PC-3 (cell line): ENCODE results near the gene FOXO3B. TPM values are rescaled to one million over a fixed set of nuclear protein-coding genes. Genes with fewer than 3 reads are reported as not detected.
"Not testable (repeated sequence)": the region's sequence is repeated elsewhere in the genome, so short reads cannot be mapped to it uniquely, and the experiment has no call there.

Experiments
- ATAC-seq: fragments of 200-7000 bp; cut with Tn5 transposase; 2 replicates; pipeline ENCODE4 v1.9.1; 2020; ENCODE audit warnings: mild to moderate bottlenecking, moderate library complexity
- Bru-seq: library from RNA; stranded (reverse); fragments of 400-500 nt; gene quantifications from one replicate; lab custom pipeline; 2021; lab: Mats Ljungman, UMichigan
- BruChase-seq, 2 experiments: library from RNA; stranded (reverse); fragments of 400-500 nt; gene quantifications; one replicate each; lab custom pipeline; 2021; lab: Mats Ljungman, UMichigan
- BruUV-seq: library from RNA; stranded (reverse); fragments of 400-500 nt; replicated peaks from 2 replicates; lab custom pipeline; 2021; lab: Mats Ljungman, UMichigan
- CTCF ChIA-PET: fragments of 300-600 bp; sonication (Branson Sonifier 250); formaldehyde crosslinking; loops from one replicate; lab custom pipeline; 2022; ENCODE audit warnings: antibody characterized with exemption; lab: Charles Lee
- POLR2A ChIA-PET: fragments of 300-600 bp; sonication (Branson Sonifier 250); formaldehyde crosslinking; loops from one replicate; lab custom pipeline; 2022; ENCODE audit warnings: antibody characterized with exemption; ENCODE audit not compliant: unreplicated experiment; lab: Charles Lee
- DNase-seq: peaks from one replicate; pipeline ENCODE4 v3.0.0-alpha.2; 2015
- H2AFZ ChIP-seq: fragments of 300-600 bp; sonication (generic); 2 replicates; pipeline ENCODE4 v1.6.0; 2016; ENCODE audit warnings: antibody characterized with exemption, low read length
- H3F3A ChIP-seq: fragments of 300-600 bp; sonication (generic); one replicate; pipeline ENCODE4 v1.6.0; 2017; ENCODE audit warnings: antibody characterized with exemption, low read length, control low read depth, mild to moderate bottlenecking; ENCODE audit not compliant: unreplicated experiment
- H3K27ac ChIP-seq: fragments of 300-600 bp; sonication (generic); 2 replicates; pipeline ENCODE4 v1.5.1; 2016; ENCODE audit warnings: mild to moderate bottlenecking, low read length
- H3K27me3 ChIP-seq: fragments of 300-600 bp; sonication (generic); 2 replicates; pipeline ENCODE4 v1.6.1; 2016; ENCODE audit warnings: low read length, mixed read lengths
- H3K36me3 ChIP-seq: fragments of 300-600 bp; sonication (generic); 2 replicates; pipeline ENCODE4 v1.6.1; 2016; ENCODE audit warnings: low read depth, mixed run types, low read length, mixed read lengths
- H3K4me1 ChIP-seq: fragments of 300-600 bp; sonication (generic); 2 replicates; pipeline ENCODE4 v1.5.1; 2016; ENCODE audit warnings: low read length; ENCODE audit not compliant: insufficient read depth
- H3K4me2 ChIP-seq: fragments of 300-600 bp; sonication (generic); 2 replicates; pipeline ENCODE4 v1.6.0; 2016; ENCODE audit warnings: low read length
- H3K4me3 ChIP-seq: fragments of 300-600 bp; sonication (generic); 2 replicates; pipeline ENCODE4 v1.5.1; 2016; ENCODE audit warnings: mild to moderate bottlenecking, low read length, mixed read lengths
- H3K79me2 ChIP-seq: fragments of 300-600 bp; sonication (generic); 2 replicates; pipeline ENCODE4 v1.6.1; 2017; ENCODE audit warnings: low read length, mixed read lengths
- H3K9ac ChIP-seq: fragments of 300-600 bp; sonication (generic); 2 replicates; pipeline ENCODE4 v1.6.0; 2016; ENCODE audit warnings: mild to moderate bottlenecking, low read length
- H3K9me2 ChIP-seq: fragments of 300-600 bp; sonication (generic); replicated peaks from 2 replicates; pipeline ENCODE4 v1.6.1; 2016; ENCODE audit warnings: mixed run types, low read length, mixed read lengths
- H3K9me3 ChIP-seq: fragments of 300-600 bp; sonication (generic); 2 replicates; pipeline ENCODE4 v1.6.1; 2016; ENCODE audit warnings: low read length, mixed read lengths
- H4K20me1 ChIP-seq: fragments of 300-600 bp; sonication (generic); 2 replicates; pipeline ENCODE4 v1.6.1; 2016; ENCODE audit warnings: low read length, mixed read lengths
- intact Hi-C: fragments of 100-400 bp; cut with micrococcal nuclease; formaldehyde crosslinking; loops from 2 replicates; pipeline ENCODE4 v1.9.0; 2023
- long read RNA-seq: library from polyadenylated mRNA; unstranded; transcript quantifications from one replicate; pipeline ENCODE4 v2.0.0, GENCODE V29; 2021; ENCODE audit not compliant: unreplicated experiment
- total RNA-seq: library from RNA; depleted of rRNA; stranded (reverse); fragments of >200 nt; gene quantifications from 2 replicates; pipeline ENCODE4 v1.2.3, GENCODE V29; 2014; rRNA removed

Gene FOXO3B
- total RNA-seq (3.5 and 4.4 TPM in 2 replicates), Bru-seq, nascent RNA (percentile 42 among the genes with signal in this experiment), BruChase-seq, experiment 1, labeled RNA remaining after a 6-hour chase (percentile 59 among the genes with signal in this experiment), BruChase-seq, experiment 2, labeled RNA remaining after a 2-hour chase (percentile 57 among the genes with signal in this experiment)
- long read RNA-seq, partial matches to known transcripts = 0 of 2 reads
- long read RNA-seq, other reads (novel, unspliced or antisense) = 0 of 2 reads

DNA sequence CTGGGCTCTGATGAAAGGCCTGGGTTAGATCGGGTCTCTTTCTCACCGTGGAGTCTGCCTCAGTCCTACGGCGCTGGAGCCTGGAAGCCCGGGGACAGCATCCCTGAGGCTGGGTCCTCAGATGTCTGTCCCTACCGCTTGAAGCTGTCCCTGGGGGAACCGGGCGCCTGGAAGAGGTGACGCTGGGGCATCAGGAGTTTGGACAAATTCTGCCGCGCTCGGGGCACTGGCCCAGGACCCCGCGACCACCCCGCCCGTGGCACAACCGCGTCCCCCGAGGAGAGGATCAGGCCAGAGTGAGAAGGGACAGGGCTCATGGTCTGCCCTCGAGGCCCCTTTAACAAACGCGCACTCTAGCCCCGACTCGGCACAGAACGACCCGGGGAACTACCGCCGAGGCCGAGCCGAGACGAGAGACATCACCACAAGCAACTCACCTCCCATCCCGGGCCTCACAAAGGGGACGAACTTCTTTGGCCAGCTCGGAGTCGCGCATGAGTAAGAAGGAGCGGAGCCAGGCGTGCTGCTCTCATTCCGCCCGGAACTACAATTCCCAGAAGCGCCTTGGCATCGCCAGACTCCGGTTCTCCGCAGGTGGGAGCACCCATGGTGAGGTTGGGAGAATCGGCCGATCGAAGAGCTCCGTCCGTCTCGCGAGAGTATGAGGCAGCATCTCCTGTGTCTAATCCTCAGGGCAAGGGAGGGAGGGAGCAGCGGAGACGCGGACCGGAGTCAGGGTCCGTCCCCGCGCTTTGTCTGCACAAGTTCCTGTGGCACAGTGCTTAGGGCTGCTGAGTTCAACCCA is at the start of gene FOXO3B:
Gene FOXO3B (minus strand): TSS at position 548 of the 805 bp plus-strand sequence. CDS start 663 bp downstream, outside the sequence.
- H3K9me3 ChIP-seq, H4K20me1 ChIP-seq, CTCF ChIA-PET, H3F3A ChIP-seq, H3K9me2 ChIP-seq, H3K36me3 ChIP-seq, H3K27me3 ChIP-seq, intact Hi-C loops, POLR2A ChIA-PET, H3K79me2 ChIP-seq, H3K27ac ChIP-seq, H3K9ac ChIP-seq, H3K4me1 ChIP-seq: not testable (repeated sequence)
- Histone ChIP-seq H3K4me3 (peak within 1 kb of the TSS; percentile 64), H3K4me2 (peak within 1 kb of the TSS; percentile 74), H2AFZ (peak within 1 kb of the TSS; percentile 81; the same call in 1 of the 2 replicates)
- peak; percentile 78 for DNase-seq
- peak; percentile 82 for ATAC-seq
- BruUV-seq = TSS peak; percentile 76

DNA sequence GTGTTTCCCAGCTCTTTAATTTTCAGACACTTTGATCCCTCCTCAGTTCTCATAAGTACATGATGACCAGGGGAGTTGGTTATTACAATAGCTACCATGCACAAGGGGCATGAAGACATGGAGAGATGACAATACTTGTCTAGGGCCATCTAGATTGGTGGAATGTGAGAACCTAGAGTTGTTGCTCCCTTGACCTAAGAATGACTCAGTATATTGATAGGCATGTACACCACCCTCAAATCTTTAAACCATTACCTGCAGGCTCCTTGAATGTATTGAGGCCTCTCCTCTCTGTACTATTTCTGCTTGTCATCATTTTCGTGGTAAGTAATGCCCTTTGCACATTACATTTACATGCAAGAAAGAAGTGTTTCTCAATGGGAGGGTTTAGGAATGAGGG is 41.4 kb upstream of the FOXO3B start:
- CTCF ChIA-PET, H3K9me2 ChIP-seq, H2AFZ ChIP-seq, POLR2A ChIA-PET, H3K4me2 ChIP-seq, H3K9me3 ChIP-seq, BruUV-seq, H4K20me1 ChIP-seq, H3K9ac ChIP-seq, H3F3A ChIP-seq, ATAC-seq, H3K4me3 ChIP-seq, H3K27ac ChIP-seq, H3K36me3 ChIP-seq, DNase-seq, H3K79me2 ChIP-seq, H3K27me3 ChIP-seq, intact Hi-C loops: not testable (repeated sequence)
- H3K4me1 ChIP-seq = peaks cover 20% of the 10 kb centered on the region

DNA sequence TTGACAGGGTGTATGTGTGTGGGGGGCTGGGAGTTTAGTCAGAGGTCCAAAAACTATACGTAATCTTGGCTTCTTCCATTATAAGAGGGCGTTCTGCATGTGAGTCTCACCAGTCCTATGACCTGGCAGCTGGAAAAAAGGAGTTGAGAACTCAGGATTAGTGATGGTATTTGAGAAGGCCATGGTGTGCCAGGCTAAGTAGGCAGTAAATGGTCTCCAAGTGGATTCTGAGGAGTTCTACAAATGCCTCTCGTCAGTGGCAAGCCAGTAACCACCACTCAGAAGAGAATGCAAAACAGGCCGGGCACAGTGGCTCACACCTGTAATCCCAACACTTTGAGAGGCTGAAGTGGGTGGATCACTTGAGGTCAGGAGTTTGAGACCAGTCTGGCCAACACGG is 40.5 kb upstream of the FOXO3B start:
- Histone ChIP-seq H3K27ac (0 out of 2 replicates have a peak overlapping the region, but pooled peaks have one; percentile 29), H3K4me2 (peak overlapping the region; percentile 26; the same call in 1 of the 2 replicates), H3K4me1 (peaks cover 21% of the 10 kb centered on the region)
- DNase-seq, H3K4me3 ChIP-seq, H3K79me2 ChIP-seq, H3F3A ChIP-seq, H4K20me1 ChIP-seq, ATAC-seq, H3K36me3 ChIP-seq, POLR2A ChIA-PET, BruUV-seq, H2AFZ ChIP-seq, CTCF ChIA-PET, H3K27me3 ChIP-seq, H3K9me2 ChIP-seq, intact Hi-C loops, H3K9me3 ChIP-seq, H3K9ac ChIP-seq: not testable (repeated sequence)

DNA sequence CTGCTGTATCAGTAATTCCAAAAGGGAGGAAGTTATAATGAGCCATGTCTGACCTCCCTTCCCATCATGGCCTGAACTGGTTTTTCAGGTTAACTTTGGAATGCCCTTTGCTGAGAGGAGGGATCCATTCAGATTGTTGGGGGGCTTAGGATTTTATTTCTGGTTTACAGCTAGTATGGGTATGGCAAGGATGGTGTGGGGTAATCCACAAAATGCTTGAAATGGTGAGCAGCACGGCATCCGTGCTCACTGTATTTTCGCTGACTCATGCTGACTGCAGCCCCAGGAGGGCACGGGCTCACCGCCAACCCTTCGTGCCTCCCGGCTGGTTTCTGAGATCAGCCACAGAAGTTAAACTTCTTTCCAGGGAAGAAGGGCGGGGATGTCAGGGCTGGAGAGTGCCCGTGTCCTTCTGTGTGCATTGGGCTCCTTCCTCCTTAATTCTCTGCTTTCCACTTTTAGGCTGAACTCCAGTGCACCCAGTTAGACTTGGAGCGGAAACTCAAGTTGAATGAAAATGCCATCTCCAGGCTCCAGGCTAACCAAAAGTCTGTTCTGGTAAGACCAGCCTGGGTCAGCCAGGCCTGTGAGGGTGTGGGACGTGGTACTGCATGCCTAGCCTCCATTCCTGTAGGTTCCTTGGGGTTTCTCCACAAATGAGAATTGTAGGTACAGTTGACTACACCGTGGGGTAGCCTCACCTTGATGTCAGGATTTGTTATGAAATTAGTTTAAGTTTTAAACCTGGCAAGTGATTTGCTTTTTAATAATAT is 39.8 kb upstream of the FOXO3B start:
- H3K9me3 ChIP-seq, H3F3A ChIP-seq, H3K4me3 ChIP-seq, H2AFZ ChIP-seq, CTCF ChIA-PET, H3K9me2 ChIP-seq, H3K79me2 ChIP-seq, DNase-seq, intact Hi-C loops, H3K27me3 ChIP-seq, H3K9ac ChIP-seq, H3K36me3 ChIP-seq, H4K20me1 ChIP-seq, POLR2A ChIA-PET: not testable (repeated sequence)
- ATAC-seq = peak; percentile 79
- H3K27ac ChIP-seq = peak overlapping the region; percentile 66
- H3K4me1 ChIP-seq = peaks cover 21% of the 10 kb centered on the region
- BruUV-seq = TSS peak; percentile 67
- H3K4me2 ChIP-seq = peak overlapping the region; percentile 26; the same call in 1 of the 2 replicates

DNA sequence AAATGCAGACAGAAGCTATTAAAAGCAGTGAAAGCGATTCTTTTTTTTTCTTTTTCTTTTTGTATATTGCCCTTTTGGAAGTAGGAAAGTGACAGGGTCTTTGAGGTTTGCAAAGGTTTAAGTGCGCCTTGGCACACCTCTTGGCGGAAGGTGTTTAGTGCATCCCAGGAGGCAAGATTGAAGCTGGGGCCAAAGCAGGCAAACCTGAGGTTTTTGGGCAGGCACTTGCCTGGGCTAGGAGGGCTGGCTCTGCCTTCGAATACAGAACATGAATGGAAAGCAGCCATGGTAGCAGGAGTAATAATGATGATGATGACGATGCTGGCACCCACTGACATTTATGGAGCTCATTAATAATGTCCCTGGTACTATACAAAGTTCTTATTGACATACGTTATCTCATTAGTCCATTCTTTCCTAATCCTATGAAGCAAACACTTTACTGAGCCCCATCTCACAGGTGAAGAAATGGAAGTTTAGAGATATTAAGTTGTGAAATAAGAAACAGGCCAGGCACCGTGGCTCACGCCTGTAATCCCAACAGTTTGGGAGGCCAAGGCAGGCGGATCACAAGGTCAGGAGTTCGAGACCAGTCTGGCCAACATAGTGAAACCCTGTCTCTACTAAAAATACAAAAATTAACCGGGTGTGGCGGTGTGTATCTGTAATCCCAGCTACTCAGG is 37.5 kb upstream of the FOXO3B start:
- ATAC-seq, H3F3A ChIP-seq, DNase-seq, H3K27me3 ChIP-seq, BruUV-seq, H4K20me1 ChIP-seq, POLR2A ChIA-PET, intact Hi-C loops, H3K36me3 ChIP-seq, H3K9me2 ChIP-seq, H3K79me2 ChIP-seq, H3K9me3 ChIP-seq, H2AFZ ChIP-seq, H3K4me3 ChIP-seq: not testable (repeated sequence)
- CTCF ChIA-PET = interaction anchor here (0.6 kb wide), 1 partner anchor 197 kb away, joined by 10 read pairs; no protein-coding TSS in a partner anchor
- 0 out of 2 replicates have a peak overlapping the region, but pooled peaks have one; percentile 26 for H3K9ac ChIP-seq
- H3K4me2 ChIP-seq = peak overlapping the region; percentile 39
- peaks cover 21% of the 10 kb centered on the region for H3K4me1 ChIP-seq
- peak overlapping the region; percentile 76 for H3K27ac ChIP-seq
